K562 (cell line): ENCODE measurements around the gene ACBD6. TPM values are rescaled to one million over a fixed set of nuclear protein-coding genes. Genes with fewer than 3 reads are reported as not detected.
A peak's percentile ranks its signal among the peaks of the same experiment; 100 is the strongest.

Source experiments
- ARNT ChIP-seq, 2 experiments: fragments of 450-650 bp; IDR thresholded peaks; 2 replicates each; pipeline ENCODE4 v1.6.1; 2016; ENCODE audit warnings: mild to moderate bottlenecking in 1 of 2
- C11orf30 ChIP-seq: fragments of 450-650 bp; IDR thresholded peaks from 2 replicates; pipeline ENCODE4 v1.6.1; 2016; ENCODE audit warnings: low read depth, mild to moderate bottlenecking
- CBFA2T3 ChIP-seq: fragments of 450-650 bp; IDR thresholded peaks from 2 replicates; pipeline ENCODE4 v1.6.1; 2017
- CTBP1 ChIP-seq: fragments of 450-650 bp; IDR thresholded peaks from 2 replicates; pipeline ENCODE4 v1.6.1; 2016; ENCODE audit warnings: borderline replicate concordance
- DDX20 ChIP-seq: fragments of 450-650 bp; IDR thresholded peaks from 2 replicates; pipeline ENCODE4 v1.6.1; 2016; ENCODE audit warnings: missing genetic modification characterization, low read depth, mild to moderate bottlenecking, missing compliant biosample characterization, moderate library complexity
- EHMT2 ChIP-seq: fragments of 450-650 bp; IDR thresholded peaks from 2 replicates; pipeline ENCODE4 v1.6.1; 2018; ENCODE audit warnings: antibody characterized with exemption
- KDM5B ChIP-seq: fragments of 200-600 bp; sonication (generic); IDR thresholded peaks from 2 replicates; pipeline ENCODE4 v1.6.1; 2012; ENCODE audit warnings: low read depth, mild to moderate bottlenecking, moderate library complexity, low read length, control low read depth, inconsistent platforms; ENCODE audit not compliant: insufficient replicate concordance
- MAFF ChIP-seq: IDR thresholded peaks from 2 replicates; pipeline ENCODE4 v1.6.1; 2012; ENCODE audit warnings: low read length, improper control_type of control experiment
- MAFG ChIP-seq: fragments of 450-650 bp; conservative IDR thresholded peaks from 2 replicates; pipeline ENCODE4 v1.6.1; 2016; ENCODE audit warnings: missing genetic modification characterization, missing compliant biosample characterization
- NFE2 ChIP-seq: IDR thresholded peaks from 2 replicates; pipeline ENCODE4 v1.6.1; 2014; ENCODE audit warnings: antibody characterized with exemption, low read depth
- NFIX ChIP-seq: fragments of 250-450 bp; sonication (Bioruptor Pico); IDR thresholded peaks from 2 replicates; pipeline ENCODE4 v1.4.0; 2020; ENCODE audit warnings: low read depth, mild to moderate bottlenecking, moderate library complexity
- NFRKB ChIP-seq: fragments of 450-650 bp; IDR thresholded peaks from 2 replicates; pipeline ENCODE4 v1.6.1; 2016; ENCODE audit warnings: low read depth
- OTX1 ChIP-seq: fragments of 450-650 bp; formaldehyde crosslinking; IDR thresholded peaks from 2 replicates; pipeline ENCODE4 v1.4.0; 2022; ENCODE audit warnings: mild to moderate bottlenecking
- PPARD ChIP-seq: fragments of 250-450 bp; sonication (Bioruptor Pico); IDR thresholded peaks from 2 replicates; pipeline ENCODE4 v1.8.0; 2022; ENCODE audit warnings: inconsistent platforms, mild to moderate bottlenecking, moderate library complexity
- PRDM10 ChIP-seq: fragments of 450-650 bp; IDR thresholded peaks from 2 replicates; pipeline ENCODE4 v1.6.1; 2018; ENCODE audit not compliant: partially characterized antibody
- RBFOX2 ChIP-seq: fragments of 200-400 bp; formaldehyde crosslinking; IDR thresholded peaks from 2 replicates; pipeline ENCODE4 v1.6.1; 2017; ENCODE audit warnings: low read depth, mild to moderate bottlenecking, low read length, moderate library complexity
- RBM14 ChIP-seq: fragments of 200-400 bp; formaldehyde crosslinking; IDR thresholded peaks from 2 replicates; pipeline ENCODE4 v1.6.1; 2018; ENCODE audit warnings: low read depth, mild to moderate bottlenecking, low read length, moderate library complexity, borderline replicate concordance; ENCODE audit not compliant: insufficient read depth
- RREB1 ChIP-seq: fragments of 250-450 bp; sonication (Bioruptor Pico); IDR thresholded peaks from 2 replicates; pipeline ENCODE4 v1.4.0; 2020
- SREBF1 ChIP-seq: fragments of 150-350 bp; IDR thresholded peaks from 2 replicates; pipeline ENCODE4 v1.6.1; 2014; ENCODE audit warnings: antibody characterized with exemption, low read depth, low read length, borderline replicate concordance
- YBX1 ChIP-seq: fragments of 450-650 bp; IDR thresholded peaks from 2 replicates; pipeline ENCODE4 v1.7.1; 2016; ENCODE audit warnings: mild to moderate bottlenecking
- ZNF146 ChIP-seq: IDR thresholded peaks from one replicate; pipeline ENCODE4 v1.6.1; 2018; ENCODE audit warnings: missing compliant biosample characterization; ENCODE audit not compliant: unreplicated experiment
- polyA plus RNA-seq, 8 experiments: library from polyadenylated mRNA; depleted of rRNA in 4 of 8; stranded (reverse) in 5 of 8; unstranded in 3 of 8; fragments of >200 nt; fragmentation: Nextera tagmentation in 2 of 8; fragmentation: Illumina TruSeq in 1 of 8; extraction: Ambion mirVana in 2 of 8; extraction: Trizol in 1 of 8; gene quantifications; 2 replicates each; pipeline versions ENCODE4 v1.2.1 to v1.2.3, GENCODE V29; 2011 to 2014; ENCODE audit warnings: inconsistent platforms in 1 of 8, missing spikeins in 1 of 8
- total RNA-seq, 7 experiments: library from RNA; depleted of rRNA in 6 of 7; stranded (reverse); fragments of >200 nt in 6 of 7; fragmentation: Illumina TruSeq in 2 of 7; extraction: Trizol in 2 of 7; gene quantifications; 2 replicates each; pipeline versions ENCODE4 v1.2.1 to v1.2.3, GENCODE V29; 2011 to 2021; ENCODE audit warnings: low replicate concordance in 1 of 7

The ACBD6 gene
- total and polyA plus RNA-seq, 9 of the 15 experiments (the other 6 are each of a cell fraction or from before 2014, with no cell fraction given): 16.9 to 107 (median 77.7) TPM

GRCh38 chr1:180291004-180291403 lies 211.4 kb downstream of the ACBD6 start (continued):
- TF ChIP-seq CBFA2T3: peak; percentile 17; the same call in 1 of the 2 replicates
- peak; percentile 94 for TF ChIP-seq NFE2
- TF ChIP-seq SREBF1: no peak
- peak; percentile 93 for TF ChIP-seq C11orf30
- TF ChIP-seq MAFF: peak; percentile 92
- TF ChIP-seq RREB1 (CRISPR knock-in tag): no peak
- peak; percentile 64 for TF ChIP-seq PRDM10
- no peak for TF ChIP-seq YBX1
- no peak for TF ChIP-seq NFRKB
- TF ChIP-seq RBFOX2: no peak
- no peak for TF ChIP-seq NFIX (CRISPR knock-in tag)
- TF ChIP-seq ZNF146: peak; percentile 95
- no peak for TF ChIP-seq RBM14
- peak; percentile 30; the same call in 1 of the 2 replicates for TF ChIP-seq EHMT2
- TF ChIP-seq DDX20 (tag): no peak
- TF ChIP-seq MAFG (tag): peak; percentile 96
- no peak for TF ChIP-seq OTX1 (CRISPR knock-in tag)
- no peak for TF ChIP-seq KDM5B
- TF ChIP-seq PPARD (CRISPR knock-in tag): no peak
- 0 out of 4 replicates have a peak, but pooled peaks of 1 of the 2 experiments have one; percentile 44 for TF ChIP-seq ARNT (IDR thresholded peaks at IDR 0.05)
- no peak for TF ChIP-seq CTBP1
